Mesendoderm (in vitro differentiated cells): Measurements from ENCODE around the gene ABL1.

Experiments used
- DNase-seq: peaks from one replicate; pipeline ENCODE4 v3.0.0; 2013
- H2AK5ac ChIP-seq: 2 replicates; pipeline ENCODE4 v1.6.1; 2013; ENCODE audit warnings: low read length, inconsistent platforms
- H2BK120ac ChIP-seq: 2 replicates; pipeline ENCODE4 v1.6.1; 2013; ENCODE audit warnings: low read depth, mild to moderate bottlenecking, low read length, moderate library complexity, mixed read lengths
- H2BK15ac ChIP-seq: replicated peaks from 2 replicates; pipeline ENCODE4 v1.6.1; 2013; ENCODE audit warnings: low read depth, mild to moderate bottlenecking, moderate library complexity
- H2BK5ac ChIP-seq: 2 replicates; pipeline ENCODE4 v1.6.1; 2013; ENCODE audit warnings: low read length, inconsistent platforms
- H3K18ac ChIP-seq: 2 replicates; pipeline ENCODE4 v1.6.1; 2013; ENCODE audit warnings: mild to moderate bottlenecking, low read length, mixed read lengths
- H3K23ac ChIP-seq: one replicate; pipeline ENCODE4 v1.6.1; 2013; ENCODE audit warnings: low read length
- H3K27ac ChIP-seq: 2 replicates; pipeline ENCODE4 v1.5.1; 2013; ENCODE audit warnings: low read depth, mild to moderate bottlenecking, inconsistent platforms, low read length, moderate library complexity
- H3K27me3 ChIP-seq: 2 replicates; pipeline ENCODE4 v1.6.1; 2013; ENCODE audit warnings: low read length, control low read depth, mild to moderate bottlenecking, inconsistent platforms; ENCODE audit not compliant: insufficient read depth, poor library complexity
- H3K36me3 ChIP-seq: 2 replicates; pipeline ENCODE4 v1.6.1; 2013; ENCODE audit warnings: low read length, inconsistent platforms; ENCODE audit not compliant: control insufficient read depth, insufficient read depth
- H3K4ac ChIP-seq: one replicate; pipeline ENCODE4 v1.6.1; 2013; ENCODE audit warnings: low read depth, mild to moderate bottlenecking, low read length, moderate library complexity
- H3K4me1 ChIP-seq: 2 replicates; pipeline ENCODE4 v1.6.1; 2013; ENCODE audit warnings: low read depth, low read length, inconsistent platforms; ENCODE audit not compliant: control insufficient read depth
- H3K4me2 ChIP-seq: 2 replicates; pipeline ENCODE4 v1.6.1; 2013; ENCODE audit warnings: low read length
- H3K4me3 ChIP-seq: 2 replicates; pipeline ENCODE4 v1.5.1; 2013; ENCODE audit warnings: mild to moderate bottlenecking, low read length
- H3K56ac ChIP-seq: one replicate; pipeline ENCODE4 v1.6.1; 2013; ENCODE audit warnings: low read length
- H3K79me1 ChIP-seq: 2 replicates; pipeline ENCODE4 v1.6.1; 2013; ENCODE audit warnings: low read length, inconsistent platforms
- H3K79me2 ChIP-seq: 2 replicates; pipeline ENCODE4 v1.6.1; 2013; ENCODE audit warnings: mild to moderate bottlenecking, low read length; ENCODE audit not compliant: control insufficient read depth, insufficient read depth
- H3K9ac ChIP-seq: 2 replicates; pipeline ENCODE4 v1.6.1; 2013; ENCODE audit warnings: low read length, inconsistent platforms
- H4K5ac ChIP-seq: one replicate; pipeline ENCODE4 v1.6.1; 2013; ENCODE audit warnings: low read length
- H4K8ac ChIP-seq: one replicate; pipeline ENCODE4 v1.6.1; 2013; ENCODE audit warnings: low read depth, mild to moderate bottlenecking, control low read depth, low read length, moderate library complexity
- WGBS: extraction: QIAGEN DNeasy Blood & Tissue Kit; methylation state at CpG from one replicate; pipeline ENCODE4 v1.1.7; 2013; ENCODE audit warnings: low lambda C conversion rate, missing lambda C conversion rate; ENCODE audit not compliant: insufficient coverage; ENCODE audit errors: extremely low coverage; 5-methylcytosine and 5-hydroxymethylcytosine counted together

Gene ABL1

DNA sequence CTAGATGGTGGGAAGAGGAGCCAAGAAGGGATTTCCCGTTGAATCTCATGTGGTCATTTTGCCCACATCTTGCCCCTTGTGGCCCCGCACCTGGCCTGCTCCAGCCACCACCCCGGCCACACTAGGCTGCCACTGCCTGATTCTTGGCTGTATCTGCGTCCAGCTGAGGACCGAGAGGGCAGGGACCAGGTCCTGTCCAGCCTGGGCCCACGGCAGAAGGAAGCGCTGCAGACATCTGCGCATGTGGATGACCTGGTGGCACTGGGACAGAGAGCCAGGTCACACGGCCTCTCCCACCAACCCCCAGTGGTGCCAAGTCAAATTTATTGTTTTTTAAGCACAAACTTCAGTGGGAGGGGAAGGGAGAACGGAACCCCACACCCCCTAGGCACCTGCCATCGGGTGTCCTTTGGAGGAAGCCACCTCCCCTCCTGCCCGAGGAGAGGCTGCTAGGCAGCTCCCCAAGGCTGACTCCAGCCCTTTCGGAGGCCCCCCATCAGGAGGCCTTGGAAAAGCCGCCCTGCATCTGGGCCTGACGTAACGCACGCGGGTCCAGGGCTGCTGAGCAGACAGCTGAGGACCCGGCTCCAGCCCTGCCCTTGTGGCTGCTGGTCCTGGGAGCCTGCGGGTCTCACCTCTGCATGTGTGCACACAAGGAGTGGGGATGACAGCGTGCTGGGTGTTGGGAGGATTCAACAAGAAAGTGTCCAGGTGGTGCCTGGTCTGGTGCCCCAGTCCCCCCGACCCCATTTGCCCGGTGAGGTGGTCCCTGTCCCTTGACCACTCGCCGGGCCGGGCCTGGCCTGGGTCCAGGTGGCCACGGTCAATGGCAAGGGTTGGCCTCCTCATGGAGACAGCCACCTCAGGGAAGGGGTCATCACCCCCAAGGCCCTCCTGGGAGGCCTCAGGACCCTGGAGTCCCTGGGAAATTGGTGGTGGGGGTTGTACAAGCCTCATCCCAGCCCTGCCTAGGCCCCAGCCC is 67.4 kb downstream of the ABL1 start:
- Histone ChIP-seq H3K23ac (no peak overlapping the region), H3K56ac (no peak overlapping the region), H4K5ac (no peak overlapping the region), H3K18ac (no peak overlapping the region), H3K27me3 (no peaks in the 10 kb centered on the region), H3K36me3 (no peaks in the 10 kb centered on the region), H3K27ac (no peak overlapping the region), H2BK5ac (no peak overlapping the region), H4K8ac (no peak overlapping the region), H3K79me2 (no peaks in the 10 kb centered on the region), H2BK15ac (no peak overlapping the region), H3K4me3 (no peak overlapping the region), H3K4ac (no peak overlapping the region), H2BK120ac (no peak overlapping the region), H3K79me1 (no peaks in the 10 kb centered on the region), H2AK5ac (no peak overlapping the region), H3K9ac (no peak overlapping the region), H3K4me1 (no peaks in the 10 kb centered on the region), H3K4me2 (no peak overlapping the region)
- DNase-seq, result no peak
- no CpG with 5 or more reads among the region's 27 CpGs for WGBS

DNA sequence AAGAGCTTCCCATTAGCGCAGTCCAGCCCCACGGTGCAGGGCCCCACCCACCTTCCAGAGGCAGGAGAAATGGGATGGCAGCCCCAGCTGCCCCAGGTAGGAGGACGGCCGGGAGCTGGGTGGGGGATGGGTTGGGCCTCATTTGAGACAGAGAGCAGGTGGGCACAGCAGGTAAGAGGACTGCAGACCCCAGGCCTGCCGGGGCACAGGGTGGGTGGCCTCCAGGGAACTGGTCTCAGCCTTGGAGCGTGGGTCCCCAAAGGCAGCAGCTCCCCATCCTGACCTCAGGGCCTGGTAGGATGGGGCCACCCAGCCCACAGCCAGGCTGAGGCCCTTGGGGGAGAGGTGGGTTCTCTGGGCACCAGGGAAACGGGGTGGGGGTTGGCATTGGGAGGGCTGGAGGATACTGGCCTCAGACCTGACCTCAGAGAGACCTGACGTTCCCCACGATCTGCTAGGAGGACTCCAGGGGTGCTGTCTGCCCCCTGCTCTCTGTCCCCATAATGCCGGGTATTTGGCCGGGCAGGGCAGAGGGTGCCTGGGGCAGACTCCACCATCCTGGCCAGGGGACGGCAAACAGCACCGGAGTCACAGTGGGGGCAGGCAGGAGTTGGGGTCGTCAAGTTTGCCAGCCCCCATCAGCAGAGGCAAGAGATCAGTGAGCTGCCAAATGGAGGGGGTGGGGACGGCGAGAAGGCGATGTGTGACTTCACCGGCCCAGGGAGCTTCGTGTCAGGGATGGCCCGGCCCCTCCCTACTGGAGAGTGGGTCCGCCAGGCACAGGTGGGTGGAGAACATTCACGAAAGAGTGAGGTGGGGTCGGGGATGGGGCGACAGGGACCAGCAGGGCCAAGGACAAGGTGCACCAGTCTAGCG is 68.4 kb downstream of the ABL1 start:
- Histone ChIP-seq H3K4ac (no peak overlapping the region), H3K36me3 (no peaks in the 10 kb centered on the region), H4K8ac (no peak overlapping the region), H2BK120ac (no peak overlapping the region), H3K4me1 (no peaks in the 10 kb centered on the region), H3K79me2 (no peaks in the 10 kb centered on the region), H3K23ac (no peak overlapping the region), H3K27ac (no peak overlapping the region), H2AK5ac (no peak overlapping the region), H4K5ac (no peak overlapping the region), H3K9ac (no peak overlapping the region), H2BK5ac (no peak overlapping the region), H3K79me1 (no peaks in the 10 kb centered on the region), H3K4me3 (no peak overlapping the region), H3K18ac (no peak overlapping the region), H3K56ac (no peak overlapping the region), H3K4me2 (no peak overlapping the region), H3K27me3 (no peaks in the 10 kb centered on the region), H2BK15ac (no peak overlapping the region)
- WGBS, result no CpG with 5 or more reads among the region's 25 CpGs
- DNase-seq, result no peak

DNA sequence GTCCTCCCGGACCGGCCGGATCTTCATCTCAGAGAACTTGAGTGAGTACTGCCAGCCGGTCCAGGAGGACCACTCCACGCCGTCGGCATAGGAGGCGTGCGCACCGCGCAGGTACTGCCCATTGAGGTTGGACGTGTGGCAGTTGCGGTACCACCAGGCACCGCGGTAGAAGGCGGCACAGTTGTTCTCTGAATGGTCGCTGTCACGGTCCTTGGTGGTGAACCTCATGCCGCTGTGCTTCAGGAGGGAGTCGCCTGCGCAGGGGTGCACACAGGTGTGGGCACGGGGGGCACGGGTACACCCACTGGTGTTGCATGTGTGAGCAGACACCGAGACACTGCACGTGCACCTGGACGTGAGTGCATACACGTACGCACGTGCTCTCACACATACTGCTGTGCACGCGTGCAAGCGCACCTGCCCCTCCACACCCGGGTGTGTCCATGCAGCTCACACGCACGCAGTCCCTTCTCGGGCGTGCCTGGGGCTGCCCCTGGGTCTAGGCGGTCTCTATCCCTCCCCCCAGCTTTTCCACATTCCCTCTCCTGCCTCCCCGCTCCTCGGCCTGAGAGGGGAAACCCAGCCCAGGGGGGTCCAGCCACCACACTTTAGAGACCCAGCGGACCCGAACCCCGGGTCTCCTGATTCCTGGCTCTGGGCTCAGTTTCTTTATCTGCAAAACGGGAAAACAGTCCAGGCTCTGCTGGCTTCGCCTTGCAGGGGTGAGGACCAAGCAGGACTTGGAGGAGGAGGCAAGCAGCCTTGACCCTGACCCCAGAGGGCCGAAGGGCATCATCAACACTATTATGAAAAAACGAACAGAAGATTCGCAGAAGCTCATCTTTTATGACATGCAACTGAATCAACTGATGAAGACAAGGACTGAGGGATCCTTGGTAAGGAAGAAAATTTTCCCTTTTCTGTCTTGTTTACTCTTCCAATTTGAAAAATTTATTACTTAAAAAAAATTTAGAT is 69.3 kb downstream of the ABL1 start:
- no peak for DNase-seq
- Histone ChIP-seq H4K8ac (no peak overlapping the region), H3K36me3 (no peaks in the 10 kb centered on the region), H2BK120ac (no peak overlapping the region), H3K4me2 (no peak overlapping the region), H3K18ac (no peak overlapping the region), H2BK15ac (no peak overlapping the region), H2AK5ac (no peak overlapping the region), H3K23ac (no peak overlapping the region), H3K4ac (no peak overlapping the region), H3K4me1 (no peaks in the 10 kb centered on the region), H3K27ac (no peak overlapping the region), H2BK5ac (no peak overlapping the region), H3K27me3 (no peaks in the 10 kb centered on the region), H4K5ac (no peak overlapping the region), H3K4me3 (no peak overlapping the region), H3K9ac (no peak overlapping the region), H3K79me1 (no peaks in the 10 kb centered on the region), H3K56ac (no peak overlapping the region), H3K79me2 (no peaks in the 10 kb centered on the region)
- no CpG with 5 or more reads among the region's 48 CpGs for WGBS

DNA sequence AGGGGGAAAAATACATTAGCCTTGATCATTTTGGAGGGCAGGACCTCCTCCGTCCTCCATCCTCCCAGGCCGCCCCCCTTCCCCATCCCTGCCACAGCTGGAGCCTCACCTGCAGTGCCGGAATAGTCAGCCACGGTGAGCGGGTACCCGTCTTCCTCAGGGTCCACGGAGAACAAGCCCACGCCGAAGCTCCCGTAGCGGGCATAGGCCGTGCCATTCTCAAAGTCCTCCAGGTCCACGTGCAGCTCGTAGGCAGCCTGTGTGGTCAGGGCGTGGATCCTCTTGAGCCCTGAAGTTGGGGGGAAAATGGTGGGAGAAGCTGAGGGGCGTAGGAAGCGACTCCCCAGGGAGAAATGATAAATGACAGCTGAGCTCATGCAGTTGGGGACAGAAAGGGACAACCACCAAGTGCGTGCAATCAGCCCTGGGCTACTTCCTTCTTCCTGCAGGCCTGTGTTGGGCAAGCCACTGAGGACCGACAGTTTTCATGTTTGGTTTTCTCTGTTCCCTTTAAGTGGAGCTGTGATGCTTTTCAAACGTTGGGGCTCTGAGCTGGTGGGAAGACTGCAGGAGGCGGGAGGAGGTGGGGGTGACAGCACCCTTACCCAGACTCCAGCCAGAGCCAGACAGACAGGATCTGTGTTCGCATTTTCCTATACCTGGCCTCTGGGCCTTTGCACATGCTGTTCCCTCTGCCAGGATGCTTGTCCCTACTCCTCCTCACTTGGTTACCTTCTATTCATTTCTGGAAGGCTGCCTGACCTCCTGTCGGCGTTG is 70.3 kb downstream of the ABL1 start:
- Histone ChIP-seq H2BK15ac (no peak overlapping the region), H4K8ac (no peak overlapping the region), H3K4me1 (no peaks in the 10 kb centered on the region), H2AK5ac (no peak overlapping the region), H2BK120ac (no peak overlapping the region), H3K79me2 (no peaks in the 10 kb centered on the region), H3K27ac (no peak overlapping the region), H4K5ac (no peak overlapping the region), H3K18ac (no peak overlapping the region), H3K56ac (no peak overlapping the region), H3K79me1 (no peaks in the 10 kb centered on the region), H3K4me2 (no peak overlapping the region), H3K9ac (no peak overlapping the region), H3K4me3 (no peak overlapping the region), H3K4ac (no peak overlapping the region), H3K27me3 (no peaks in the 10 kb centered on the region), H3K36me3 (no peaks in the 10 kb centered on the region), H3K23ac (no peak overlapping the region), H2BK5ac (no peak overlapping the region)
- WGBS, result no CpG with 5 or more reads among the region's 24 CpGs
- no peak for DNase-seq
